ENCODE measurements around the gene HEATR1. TPM values are rescaled to one million over a fixed set of nuclear protein-coding genes. Genes with fewer than 3 reads are reported as not detected.

Gene HEATR1
- total and polyA plus RNA-seq, 4 donors, result 11.6 to 30.9 (median 19.8) TPM

GRCh38 chr1:236565530-236565929 is 38.8 kb downstream of the HEATR1 start:
- H3K9me3 ChIP-seq (ENCODE audit: control insufficient read depth, insufficient read depth, low read length), result no peaks in the 10 kb centered on the region
- WGBS (ENCODE audit: insufficient coverage), result no CpG with 5 or more reads among the region's 5 CpGs
- no peak for DNase-seq (ENCODE audit: low read depth in 4 of 6, low spot score in 6 of 6)
- H3K4me1 ChIP-seq (ENCODE audit: control insufficient read depth, insufficient read depth, low read length), result no peaks in the 10 kb centered on the region
- no peak overlapping the region for H3K4me3 ChIP-seq (ENCODE audit: low read depth, low read length)
- no peak overlapping the region for H3K27ac ChIP-seq (ENCODE audit: low read depth, low read length)
- peaks cover 40% of the 10 kb centered on the region for H3K36me3 ChIP-seq (ENCODE audit: control insufficient read depth, insufficient read depth, low read length)
- no peaks in the 10 kb centered on the region for H3K27me3 ChIP-seq (ENCODE audit: control insufficient read depth, insufficient read depth, low read length)

DNA sequence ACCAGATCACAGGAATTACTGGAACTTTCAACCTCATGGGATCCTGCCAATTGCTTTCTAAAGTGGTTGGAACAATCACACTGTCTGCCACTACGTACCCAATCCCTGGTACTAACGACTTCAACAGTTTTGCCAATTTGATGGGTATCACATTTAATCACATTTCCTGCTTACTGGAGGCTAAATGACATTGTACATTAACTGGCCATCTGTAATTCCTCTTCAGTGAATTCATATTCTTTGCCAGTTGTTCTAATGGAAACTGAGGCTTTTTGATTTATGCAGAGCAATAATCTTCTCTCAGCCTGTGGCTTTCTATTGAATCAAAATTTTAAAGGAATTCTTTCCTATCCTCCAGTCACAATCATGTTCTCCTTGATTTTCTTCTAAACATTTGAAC is 42.3 kb downstream of the HEATR1 start:
- H3K27me3 ChIP-seq (ENCODE audit: control insufficient read depth, insufficient read depth, low read length), result no peaks in the 10 kb centered on the region
- no peaks in the 10 kb centered on the region for H3K9me3 ChIP-seq (ENCODE audit: control insufficient read depth, insufficient read depth, low read length)
- H3K4me1 ChIP-seq (ENCODE audit: control insufficient read depth, insufficient read depth, low read length), result no peaks in the 10 kb centered on the region
- 17% methylated on average over 1 of the region's 2 CpGs for WGBS (ENCODE audit: insufficient coverage)
- no peak overlapping the region for H3K27ac ChIP-seq (ENCODE audit: low read depth, low read length)
- no peak for DNase-seq (ENCODE audit: low read depth in 4 of 6, low spot score in 6 of 6)
- peaks cover 46% of the 10 kb centered on the region for H3K36me3 ChIP-seq (ENCODE audit: control insufficient read depth, insufficient read depth, low read length)
- no peak overlapping the region for H3K4me3 ChIP-seq (ENCODE audit: low read depth, low read length)

- no peak for DNase-seq (ENCODE audit: low read depth in 4 of 6, low spot score in 6 of 6)
- Histone ChIP-seq H3K9me3 (ENCODE audit: control insufficient read depth, insufficient read depth, low read length) (no peaks in the 10 kb centered on the region), H3K27me3 (ENCODE audit: control insufficient read depth, insufficient read depth, low read length) (no peaks in the 10 kb centered on the region), H3K4me1 (ENCODE audit: control insufficient read depth, insufficient read depth, low read length) (no peaks in the 10 kb centered on the region), H3K4me3 (ENCODE audit: low read depth, low read length) (no peak overlapping the region), H3K36me3 (ENCODE audit: control insufficient read depth, insufficient read depth, low read length) (peaks cover 41% of the 10 kb centered on the region), H3K27ac (ENCODE audit: low read depth, low read length) (no peak overlapping the region)
- 99% methylated on average over 5 of the region's 7 CpGs for WGBS (ENCODE audit: insufficient coverage)
These were observed 44.0 kb downstream of the HEATR1 start for GRCh38 chr1:236560213-236560771.

DNA sequence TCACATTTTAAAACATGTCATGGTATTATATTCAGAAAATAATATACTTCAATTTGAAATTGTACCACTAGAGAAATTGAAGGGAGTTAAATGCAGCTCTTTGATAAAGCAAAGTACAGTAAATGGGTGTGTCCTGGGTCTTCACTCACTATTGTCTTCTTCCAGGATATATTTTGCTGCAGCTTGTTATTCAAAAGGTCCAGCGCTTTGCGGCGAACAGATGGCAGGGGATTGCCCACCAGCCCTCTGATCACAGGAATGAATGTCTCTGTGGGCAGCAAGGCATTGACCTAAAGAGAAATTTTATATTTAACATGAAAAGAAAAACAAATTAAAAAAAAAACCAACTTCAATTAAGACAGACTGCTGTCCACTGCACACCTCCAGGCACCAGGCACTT is 45.5 kb downstream of the HEATR1 start:
- no peak overlapping the region for H3K27ac ChIP-seq (ENCODE audit: low read depth, low read length)
- no peak for DNase-seq (ENCODE audit: low read depth in 4 of 6, low spot score in 6 of 6)
- H3K9me3 ChIP-seq (ENCODE audit: control insufficient read depth, insufficient read depth, low read length), result no peaks in the 10 kb centered on the region
- H3K4me3 ChIP-seq (ENCODE audit: low read depth, low read length), result no peak overlapping the region
- H3K4me1 ChIP-seq (ENCODE audit: control insufficient read depth, insufficient read depth, low read length), result no peaks in the 10 kb centered on the region
- no CpG with 5 or more reads among the region's 3 CpGs for WGBS (ENCODE audit: insufficient coverage)
- no peaks in the 10 kb centered on the region for H3K27me3 ChIP-seq (ENCODE audit: control insufficient read depth, insufficient read depth, low read length)
- H3K36me3 ChIP-seq (ENCODE audit: control insufficient read depth, insufficient read depth, low read length), result peaks cover 40% of the 10 kb centered on the region

DNA sequence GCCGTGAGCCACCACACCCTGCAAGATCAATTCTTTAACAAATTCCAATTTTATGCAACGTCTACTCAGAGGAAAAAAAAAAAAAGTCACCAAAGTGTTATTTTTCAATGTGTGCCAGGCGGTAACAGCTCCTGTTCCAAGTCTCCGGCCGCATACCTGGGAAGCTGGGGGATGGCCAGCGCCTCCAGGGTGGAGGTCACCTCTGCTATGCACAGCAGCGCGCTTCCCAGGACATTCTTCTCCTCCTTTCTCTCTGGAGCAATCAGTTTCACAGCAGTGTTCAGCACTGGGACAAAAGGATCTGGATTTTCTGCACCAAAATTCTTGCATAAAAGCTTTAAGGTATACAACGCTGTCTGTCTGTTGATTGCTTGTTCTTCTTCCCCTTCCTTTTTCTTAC is 46.2 kb downstream of the HEATR1 start:
- Histone ChIP-seq H3K36me3 (ENCODE audit: control insufficient read depth, insufficient read depth, low read length) (peaks cover 39% of the 10 kb centered on the region), H3K9me3 (ENCODE audit: control insufficient read depth, insufficient read depth, low read length) (no peaks in the 10 kb centered on the region), H3K4me3 (ENCODE audit: low read depth, low read length) (no peak overlapping the region), H3K4me1 (ENCODE audit: control insufficient read depth, insufficient read depth, low read length) (no peaks in the 10 kb centered on the region), H3K27me3 (ENCODE audit: control insufficient read depth, insufficient read depth, low read length) (no peaks in the 10 kb centered on the region), H3K27ac (ENCODE audit: low read depth, low read length) (no peak overlapping the region)
- 90% methylated on average over 9 of the region's 9 CpGs for WGBS (ENCODE audit: insufficient coverage)
- DNase-seq (ENCODE audit: low read depth in 4 of 6, low spot score in 6 of 6), result no peak

DNA sequence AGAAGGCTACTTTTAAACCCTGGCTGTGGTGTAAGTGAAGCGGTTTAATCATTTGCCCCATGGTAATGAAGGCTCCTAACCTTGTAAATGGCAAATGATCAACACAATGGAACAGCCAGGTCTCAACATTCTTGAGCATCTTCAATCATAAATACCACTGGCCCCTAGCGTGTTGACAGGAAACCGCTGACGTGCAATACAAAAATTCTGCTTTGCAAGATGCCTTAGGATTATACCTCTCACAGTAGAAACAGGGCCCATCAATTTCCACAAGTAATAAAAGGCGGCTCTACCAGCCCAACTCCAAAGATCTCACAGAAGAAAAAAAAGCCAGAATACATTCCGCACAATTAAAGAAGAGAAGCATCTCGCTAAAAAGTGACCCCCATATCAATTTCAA is 47.7 kb downstream of the HEATR1 start:
- WGBS (ENCODE audit: insufficient coverage), result 88% methylated on average over 3 of the region's 7 CpGs
- H3K36me3 ChIP-seq (ENCODE audit: control insufficient read depth, insufficient read depth, low read length), result peaks cover 44% of the 10 kb centered on the region

GRCh38 chr1:236553370-236553769 is 50.9 kb downstream of the HEATR1 start:
- no peak overlapping the region for H3K27ac ChIP-seq (ENCODE audit: low read depth, low read length)
- no peaks in the 10 kb centered on the region for H3K9me3 ChIP-seq (ENCODE audit: control insufficient read depth, insufficient read depth, low read length)
- 94% methylated on average over 8 of the region's 8 CpGs for WGBS (ENCODE audit: insufficient coverage)
- no peak overlapping the region for H3K4me3 ChIP-seq (ENCODE audit: low read depth, low read length)
- no peaks in the 10 kb centered on the region for H3K27me3 ChIP-seq (ENCODE audit: control insufficient read depth, insufficient read depth, low read length)
- no peak for DNase-seq (ENCODE audit: low read depth in 4 of 6, low spot score in 6 of 6)
- H3K36me3 ChIP-seq (ENCODE audit: control insufficient read depth, insufficient read depth, low read length), result peaks cover 45% of the 10 kb centered on the region
- H3K4me1 ChIP-seq (ENCODE audit: control insufficient read depth, insufficient read depth, low read length), result no peaks in the 10 kb centered on the region

More for the DNA sequence above, 47.7 kb downstream of the HEATR1 start:
- Histone ChIP-seq H3K4me1 (ENCODE audit: control insufficient read depth, insufficient read depth, low read length) (no peaks in the 10 kb centered on the region), H3K4me3 (ENCODE audit: low read depth, low read length) (no peak overlapping the region), H3K27me3 (ENCODE audit: control insufficient read depth, insufficient read depth, low read length) (no peaks in the 10 kb centered on the region), H3K27ac (ENCODE audit: low read depth, low read length) (no peak overlapping the region), H3K9me3 (ENCODE audit: control insufficient read depth, insufficient read depth, low read length) (no peaks in the 10 kb centered on the region)
- DNase-seq (ENCODE audit: low read depth in 4 of 6, low spot score in 6 of 6), result no peak

DNA sequence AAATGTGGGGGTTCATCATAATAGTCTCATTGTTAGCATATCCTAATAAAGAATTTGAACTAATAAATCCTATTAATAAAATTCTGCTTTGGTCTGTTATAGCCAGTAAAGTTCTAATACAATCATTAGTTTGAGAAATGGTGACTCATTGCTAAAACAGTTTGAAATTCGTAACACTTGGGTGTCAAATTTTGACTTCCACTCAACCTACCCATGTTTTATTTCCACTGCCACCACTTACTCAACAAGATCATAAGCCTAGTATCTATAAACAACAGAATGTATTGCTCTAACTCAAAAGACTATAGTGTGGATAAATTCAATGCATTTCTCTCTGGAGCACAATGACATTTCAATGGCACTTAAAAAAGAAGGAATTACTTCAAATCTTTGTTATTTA is 51.4 kb downstream of the HEATR1 start:
- peaks cover 42% of the 10 kb centered on the region for H3K36me3 ChIP-seq (ENCODE audit: control insufficient read depth, insufficient read depth, low read length)
- DNase-seq (ENCODE audit: low read depth in 4 of 6, low spot score in 6 of 6), result no peak
- WGBS (ENCODE audit: insufficient coverage), result no CpG with 5 or more reads among the region's 1 CpG
- no peak overlapping the region for H3K4me3 ChIP-seq (ENCODE audit: low read depth, low read length)
- H3K9me3 ChIP-seq (ENCODE audit: control insufficient read depth, insufficient read depth, low read length), result no peaks in the 10 kb centered on the region
- no peaks in the 10 kb centered on the region for H3K27me3 ChIP-seq (ENCODE audit: control insufficient read depth, insufficient read depth, low read length)
- H3K4me1 ChIP-seq (ENCODE audit: control insufficient read depth, insufficient read depth, low read length), result no peaks in the 10 kb centered on the region
- no peak overlapping the region for H3K27ac ChIP-seq (ENCODE audit: low read depth, low read length)

GRCh38 chr1:236552096-236552495 is 52.2 kb downstream of the HEATR1 start:
- H3K4me1 ChIP-seq (ENCODE audit: control insufficient read depth, insufficient read depth, low read length), result no peaks in the 10 kb centered on the region
- DNase-seq (ENCODE audit: low read depth in 4 of 6, low spot score in 6 of 6), result no peak
- no peaks in the 10 kb centered on the region for H3K9me3 ChIP-seq (ENCODE audit: control insufficient read depth, insufficient read depth, low read length)
- peaks cover 40% of the 10 kb centered on the region for H3K36me3 ChIP-seq (ENCODE audit: control insufficient read depth, insufficient read depth, low read length)
- no peak overlapping the region for H3K4me3 ChIP-seq (ENCODE audit: low read depth, low read length)
- WGBS (ENCODE audit: insufficient coverage), result 100% methylated on average over 4 of the region's 6 CpGs
- H3K27me3 ChIP-seq (ENCODE audit: control insufficient read depth, insufficient read depth, low read length), result no peaks in the 10 kb centered on the region
- no peak overlapping the region for H3K27ac ChIP-seq (ENCODE audit: low read depth, low read length)

- H3K27me3 ChIP-seq (ENCODE audit: control insufficient read depth, insufficient read depth, low read length), result no peaks in the 10 kb centered on the region
- H3K4me1 ChIP-seq (ENCODE audit: control insufficient read depth, insufficient read depth, low read length), result no peaks in the 10 kb centered on the region
- H3K4me3 ChIP-seq (ENCODE audit: low read depth, low read length), result no peak overlapping the region
- no peaks in the 10 kb centered on the region for H3K9me3 ChIP-seq (ENCODE audit: control insufficient read depth, insufficient read depth, low read length)
- no peak for DNase-seq (ENCODE audit: low read depth in 4 of 6, low spot score in 6 of 6)
- H3K27ac ChIP-seq (ENCODE audit: low read depth, low read length), result no peak overlapping the region
- 90% methylated on average over 4 of the region's 13 CpGs for WGBS (ENCODE audit: insufficient coverage)
- H3K36me3 ChIP-seq (ENCODE audit: control insufficient read depth, insufficient read depth, low read length), result peaks cover 38% of the 10 kb centered on the region
These were observed 53.1 kb downstream of the HEATR1 start for GRCh38 chr1:236550961-236551851.
